Muscle layer of duodenum (tissue), 2 donors: ENCODE results near the gene TMIE.

ENCODE experiments used
- H3K27ac ChIP-seq: one replicate; pipeline ENCODE4 v1.7.0; 2013; ENCODE audit warnings: mild to moderate bottlenecking, low read length
- H3K27me3 ChIP-seq: one replicate; pipeline ENCODE4 v1.7.0; 2013; ENCODE audit warnings: low read depth, mild to moderate bottlenecking, control low read depth, low read length
- H3K36me3 ChIP-seq, 2 donors: one replicate each; pipeline ENCODE4 v1.7.0; 2013; ENCODE audit warnings: low read length in 2 of 2, control low read depth in 1 of 2, mild to moderate bottlenecking in 1 of 2; ENCODE audit not compliant: insufficient read depth in 2 of 2, control insufficient read depth in 1 of 2
- H3K4me1 ChIP-seq, 2 donors: one replicate each; pipeline ENCODE4 v1.7.0; 2013; ENCODE audit warnings: low read length in 2 of 2, mild to moderate bottlenecking in 2 of 2, control low read depth in 1 of 2, moderate library complexity in 1 of 2; ENCODE audit not compliant: insufficient read depth in 2 of 2, control insufficient read depth in 1 of 2
- H3K4me3 ChIP-seq, 2 donors: one replicate each; pipeline ENCODE4 v1.7.0; 2013; ENCODE audit warnings: low read length in 2 of 2, low read depth in 1 of 2, mild to moderate bottlenecking in 1 of 2
- H3K9me3 ChIP-seq, 2 donors: one replicate each; pipeline ENCODE4 v1.7.0; 2013; ENCODE audit warnings: low read length in 2 of 2, control low read depth in 1 of 2, mild to moderate bottlenecking in 1 of 2; ENCODE audit not compliant: control insufficient read depth in 1 of 2
- donor health status: healthy.

The TMIE gene

GRCh38 chr3:46712191-46713049 lies 11.2 kb downstream of the TMIE start:
- Histone ChIP-seq H3K36me3 (no peaks in the 10 kb centered on the region), H3K9me3 (no peaks in the 10 kb centered on the region), H3K4me1 (no peaks in the 10 kb centered on the region), H3K27me3 (peaks cover 3% of the 10 kb centered on the region), H3K4me3 (no peak overlapping the region), H3K27ac (no peak overlapping the region)

GRCh38 chr3:46713050-46713897 lies 12.1 kb downstream of the TMIE start:
- Histone ChIP-seq H3K4me1 (no peaks in the 10 kb centered on the region), H3K4me3 (no peak overlapping the region), H3K9me3 (no peaks in the 10 kb centered on the region), H3K27ac (no peak overlapping the region), H3K36me3 (no peaks in the 10 kb centered on the region), H3K27me3 (peaks cover 3% of the 10 kb centered on the region)

GRCh38 chr3:46713898-46714552 lies 12.8 kb downstream of the TMIE start:
- Histone ChIP-seq H3K4me3 (no peak overlapping the region), H3K9me3 (no peaks in the 10 kb centered on the region), H3K27ac (no peak overlapping the region), H3K4me1 (no peaks in the 10 kb centered on the region), H3K36me3 (no peaks in the 10 kb centered on the region), H3K27me3 (peaks cover 3% of the 10 kb centered on the region)

DNA sequence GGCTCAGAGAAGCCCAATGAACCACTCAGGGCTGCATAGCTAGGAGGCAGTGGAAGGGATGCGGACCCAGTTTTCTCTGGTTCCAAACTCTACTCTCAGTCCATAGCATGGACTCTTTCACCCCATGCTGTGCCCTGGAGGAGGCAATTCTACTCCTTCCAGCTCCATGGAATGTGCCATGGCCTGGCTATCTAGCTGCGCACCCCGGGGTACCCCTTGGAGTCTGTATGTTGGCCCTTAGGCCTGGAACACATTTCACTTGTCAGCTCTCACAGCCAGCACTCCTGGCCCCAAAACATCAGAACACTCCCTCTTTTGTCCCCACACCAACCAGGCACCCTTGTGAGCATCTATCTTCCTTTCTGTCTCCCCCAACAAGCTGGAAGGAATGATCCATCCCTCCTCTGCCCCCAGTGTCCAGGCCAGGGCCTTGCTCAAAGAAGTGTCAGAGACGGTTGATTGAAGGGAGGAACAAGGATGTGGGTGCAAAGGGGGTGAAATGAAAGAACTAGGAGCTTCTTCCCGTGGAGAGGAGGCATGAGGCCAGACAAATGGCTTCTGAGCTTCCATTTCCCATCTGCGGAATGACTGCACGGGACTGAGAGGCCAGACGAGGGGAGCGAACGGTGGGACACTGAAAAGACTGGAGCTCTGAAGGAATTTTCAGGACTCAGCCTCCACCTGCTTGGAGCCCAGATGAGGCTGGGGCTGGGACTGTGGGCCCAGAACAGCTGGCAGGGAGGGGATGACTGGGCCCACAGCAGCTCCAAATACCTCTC lies 13.7 kb downstream of the TMIE start:
- H3K4me3 ChIP-seq, result no peak overlapping the region
- peaks cover 3% of the 10 kb centered on the region for H3K27me3 ChIP-seq
- no peaks in the 10 kb centered on the region for H3K4me1 ChIP-seq
- H3K36me3 ChIP-seq, result no peaks in the 10 kb centered on the region
- H3K9me3 ChIP-seq, result no peaks in the 10 kb centered on the region
- no peak overlapping the region for H3K27ac ChIP-seq

DNA sequence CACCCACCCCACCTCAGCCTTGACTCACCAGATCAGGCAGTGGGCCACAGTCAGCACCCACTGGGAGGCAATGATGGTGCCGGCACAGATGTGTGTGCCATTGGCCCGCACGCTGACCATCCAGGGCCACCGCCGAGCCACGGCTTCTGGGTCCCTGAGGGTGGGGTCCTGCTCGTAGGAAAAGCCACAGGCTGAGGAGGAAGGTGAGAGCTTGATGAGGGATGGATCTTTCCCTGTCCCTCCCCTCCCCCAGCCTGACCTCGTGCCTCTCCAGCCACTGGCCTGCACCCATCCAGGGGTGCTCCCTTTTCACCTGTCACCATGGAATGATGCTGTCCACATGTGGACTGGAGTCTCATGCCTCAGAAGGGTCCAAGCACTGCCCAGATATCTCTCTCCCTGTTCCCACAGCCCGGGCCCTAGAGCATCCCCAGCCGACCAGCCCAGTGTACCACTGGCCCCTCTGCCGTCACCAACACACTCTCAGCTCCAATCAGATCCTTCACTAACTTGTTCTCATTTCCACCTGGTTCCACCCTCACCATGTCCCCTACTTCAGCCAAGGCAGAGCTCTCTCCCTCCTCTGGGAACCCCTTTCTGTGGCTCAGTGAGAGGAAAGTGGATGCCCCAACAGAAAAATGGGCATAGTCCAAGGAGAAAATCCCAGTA lies 14.4 kb downstream of the TMIE start:
- no peaks in the 10 kb centered on the region for H3K4me1 ChIP-seq

DNA sequence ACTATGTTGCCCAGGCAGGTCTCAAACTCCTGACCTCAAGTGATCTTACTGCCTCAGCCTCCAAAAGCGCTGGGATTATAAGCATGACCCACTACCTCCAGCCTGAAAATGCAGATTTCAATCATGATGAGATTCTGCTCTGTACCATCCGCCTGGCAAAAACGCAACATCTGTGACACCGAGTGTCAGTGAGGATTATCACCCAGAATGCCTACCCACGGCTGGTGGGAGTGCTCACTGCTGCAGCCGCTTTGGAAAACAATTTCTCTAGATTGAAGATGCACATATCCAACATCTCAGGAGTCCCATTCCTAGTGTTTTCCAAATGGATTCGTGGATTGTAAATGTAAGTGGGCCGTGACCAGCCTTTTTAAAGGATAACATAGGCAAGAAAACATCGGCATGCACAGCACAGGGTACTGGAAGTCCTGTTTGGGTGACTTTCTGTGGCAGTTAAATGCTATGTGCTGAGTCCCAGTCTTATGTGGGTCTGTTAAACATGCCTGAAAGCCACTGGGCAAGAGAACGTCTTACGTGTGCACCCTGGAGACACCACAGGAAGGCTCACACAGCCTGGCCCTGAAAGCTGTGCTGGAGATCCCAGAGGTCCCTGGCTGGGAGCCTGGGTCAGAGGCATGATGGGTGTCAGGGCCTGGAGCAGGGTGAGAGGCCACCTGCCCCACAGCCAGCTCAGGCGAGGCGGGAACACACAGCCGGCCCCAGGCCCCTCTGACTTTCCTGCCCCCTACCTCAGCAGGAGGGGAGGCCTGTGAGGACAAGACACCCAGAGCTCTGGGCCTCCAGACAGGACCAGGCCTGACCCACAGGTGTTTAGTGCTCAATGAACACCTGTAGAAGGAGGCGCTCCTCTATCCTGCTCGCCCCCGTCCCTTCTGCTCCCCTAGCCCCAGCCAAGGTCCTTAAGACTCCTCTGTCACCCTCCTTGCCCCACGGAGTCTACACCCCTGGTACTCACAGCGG lies 15.6 kb downstream of the TMIE start:
- no peaks in the 10 kb centered on the region for H3K9me3 ChIP-seq
- H3K4me1 ChIP-seq, result no peaks in the 10 kb centered on the region
- H3K27me3 ChIP-seq, result peaks cover 3% of the 10 kb centered on the region
- no peak overlapping the region for H3K27ac ChIP-seq
- no peak overlapping the region for H3K4me3 ChIP-seq
- no peaks in the 10 kb centered on the region for H3K36me3 ChIP-seq

More for the DNA sequence above, 14.4 kb downstream of the TMIE start:
- H3K27me3 ChIP-seq, result peaks cover 3% of the 10 kb centered on the region
- H3K36me3 ChIP-seq, result no peaks in the 10 kb centered on the region
- no peak overlapping the region for H3K4me3 ChIP-seq
- no peak overlapping the region for H3K27ac ChIP-seq
- H3K9me3 ChIP-seq, result no peaks in the 10 kb centered on the region

- Histone ChIP-seq H3K9me3 (no peaks in the 10 kb centered on the region), H3K27ac (no peak within 1 kb of the TSS), H3K36me3 (no peaks in the 10 kb centered on the region), H3K27me3 (peaks cover 3% of the 10 kb centered on the region), H3K4me3 (no peak within 1 kb of the TSS), H3K4me1 (no peaks in the 10 kb centered on the region)
These were observed 16.4 kb downstream of the TMIE start, which contains the start of gene PRSS50 for GRCh38 chr3:46717447-46718231. PRSS50 (minus strand) TSS chr3:46717869; CDS start chr3:46717824, 45 bp downstream.

DNA sequence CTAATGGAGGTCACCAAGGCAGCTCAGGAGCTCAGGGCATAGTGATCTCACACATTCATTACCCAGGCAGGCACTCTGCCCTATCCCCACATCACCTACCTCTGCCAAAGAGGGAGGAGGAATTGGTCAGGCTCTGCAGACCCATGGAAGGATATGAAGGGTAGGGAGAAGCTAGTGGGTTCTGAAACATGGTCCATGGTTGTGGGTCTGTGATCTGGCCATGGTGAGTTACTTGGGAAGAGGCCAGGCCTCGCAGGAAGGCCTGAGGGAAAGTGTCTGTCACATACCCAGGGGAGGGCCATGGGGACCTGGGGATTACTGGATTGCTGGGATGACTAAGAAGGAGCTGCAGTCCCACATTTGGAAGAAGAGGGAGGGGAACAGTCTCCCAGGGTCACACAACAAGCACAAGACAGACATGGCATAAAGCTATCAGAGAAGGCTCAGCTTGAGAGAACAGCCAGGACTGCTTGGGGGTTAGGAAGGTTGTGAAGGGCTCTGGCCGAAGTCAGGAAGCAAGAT lies 17.9 kb downstream of the TMIE start:
- Histone ChIP-seq H3K36me3 (no peaks in the 10 kb centered on the region), H3K27ac (no peak overlapping the region), H3K9me3 (no peaks in the 10 kb centered on the region), H3K27me3 (peaks cover 3% of the 10 kb centered on the region), H3K4me3 (no peak overlapping the region), H3K4me1 (no peaks in the 10 kb centered on the region)

GRCh38 chr3:46719735-46720271 lies 18.6 kb downstream of the TMIE start:
- no peaks in the 10 kb centered on the region for H3K4me1 ChIP-seq
- no peaks in the 10 kb centered on the region for H3K36me3 ChIP-seq
- H3K9me3 ChIP-seq, result no peaks in the 10 kb centered on the region
- H3K27me3 ChIP-seq, result peaks cover 3% of the 10 kb centered on the region
- H3K4me3 ChIP-seq, result no peak overlapping the region
- H3K27ac ChIP-seq, result no peak overlapping the region
